ENCODE results near the gene KLF3. TPM values are rescaled to one million over a fixed set of nuclear protein-coding genes. Genes with fewer than 3 reads are reported as not detected.

Gene KLF3
- total and polyA plus RNA-seq, 2 experiments from 2014 or later = 13.8 to 14.7 TPM

DNA sequence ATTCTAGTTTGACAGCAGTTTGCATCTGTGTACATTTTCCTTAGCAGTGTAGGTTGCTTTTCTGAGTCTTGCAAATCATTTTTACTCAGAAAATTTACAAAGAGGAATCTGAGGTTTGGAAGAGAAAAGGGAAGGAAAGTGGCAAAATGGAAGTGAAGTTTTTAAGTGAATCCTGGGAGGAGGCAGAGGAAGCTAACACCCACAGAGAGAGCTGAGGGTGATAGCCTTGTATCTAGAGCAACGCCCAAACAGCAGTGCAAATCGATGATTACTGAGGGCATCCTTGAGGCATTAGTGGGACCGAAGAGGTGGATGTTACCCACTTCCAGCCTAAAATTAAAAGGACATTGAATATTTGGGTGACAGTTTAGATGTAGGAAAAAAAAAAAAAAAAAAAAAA, 31.8 kb downstream of the KLF3 start:
- 94 to 95% methylated on average over 3 of the region's 3 CpGs for WGBS, 2 experiments (ENCODE audit: low coverage in 1 of 2, low lambda C conversion rate in 2 of 2, missing lambda C conversion rate in 2 of 2)
- H3K36me3 ChIP-seq (ENCODE audit: low read depth) = peaks cover 77% of the 10 kb centered on the region
- no peak overlapping the region for H2AFZ ChIP-seq
- no peaks in the 10 kb centered on the region for H3K27me3 ChIP-seq (replicated peaks; ENCODE audit: insufficient read depth)
- no peak overlapping the region for H3K4me2 ChIP-seq (ENCODE audit: unreplicated experiment)
- no peak overlapping the region for H3K27ac ChIP-seq
- peaks cover 51% of the 10 kb centered on the region for H3F3A ChIP-seq (ENCODE audit: insufficient read depth)
- in situ Hi-C loops (cut with MboI) = no loop called here
- TF ChIP-seq EZH2phosphoT487 (IDR thresholded peaks at IDR 0.05; ENCODE audit: insufficient read depth, low read depth) (no peak), EZH2 (IDR thresholded peaks at IDR 0.05; ENCODE audit: insufficient read depth, poor library complexity, severe bottlenecking) (no peak)
- no peaks in the 10 kb centered on the region for H3K9me2 ChIP-seq (ENCODE audit: insufficient read depth)
- H3K79me2 ChIP-seq (ENCODE audit: insufficient read depth) = peaks cover 5% of the 10 kb centered on the region
- H3K4me3 ChIP-seq = no peak overlapping the region
- H3K9ac ChIP-seq = no peak overlapping the region
- no peaks in the 10 kb centered on the region for H3K9me3 ChIP-seq (ENCODE audit: low read depth)
- peaks cover 22% of the 10 kb centered on the region for H3K4me1 ChIP-seq (ENCODE audit: insufficient read depth)
- no peak for DNase-seq
- no peaks in the 10 kb centered on the region for H4K20me1 ChIP-seq (ENCODE audit: insufficient read depth)

DNA sequence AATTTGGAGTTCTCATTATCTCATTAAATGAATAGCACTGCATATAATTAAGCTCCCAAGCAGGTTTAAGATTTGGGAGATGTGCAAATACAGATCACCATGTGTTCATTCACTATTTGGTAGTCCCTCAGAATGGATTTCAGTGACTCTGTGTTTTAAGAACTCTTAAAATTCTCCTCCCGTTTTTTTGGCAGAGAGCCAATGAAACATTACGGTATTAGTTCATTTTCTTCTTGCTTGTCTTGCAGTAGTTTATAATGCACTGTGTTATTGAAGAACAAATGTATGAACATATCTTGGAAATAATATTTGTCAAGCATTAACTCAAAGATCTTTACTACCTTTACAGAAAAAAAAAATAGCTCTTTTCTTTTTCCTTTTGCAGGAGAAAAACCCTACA, 32.7 kb downstream of the KLF3 start:
- Histone ChIP-seq H3K4me2 (ENCODE audit: unreplicated experiment) (no peak overlapping the region), H3K36me3 (ENCODE audit: low read depth) (peaks cover 72% of the 10 kb centered on the region), H3K9ac (no peak overlapping the region), H3F3A (ENCODE audit: insufficient read depth) (peaks cover 53% of the 10 kb centered on the region), H3K79me2 (ENCODE audit: insufficient read depth) (no peaks in the 10 kb centered on the region; the same call in 1 of the 2 replicates), H3K9me3 (ENCODE audit: low read depth) (no peaks in the 10 kb centered on the region), H3K4me3 (no peak overlapping the region), H3K9me2 (ENCODE audit: insufficient read depth) (no peaks in the 10 kb centered on the region), H3K27me3 (replicated peaks; ENCODE audit: insufficient read depth) (no peaks in the 10 kb centered on the region), H3K27ac (no peak overlapping the region), H2AFZ (no peak overlapping the region), H4K20me1 (ENCODE audit: insufficient read depth) (no peaks in the 10 kb centered on the region), H3K4me1 (ENCODE audit: insufficient read depth) (peaks cover 14% of the 10 kb centered on the region)
- peak; percentile 34 for DNase-seq
- TF ChIP-seq EZH2 (IDR thresholded peaks at IDR 0.05; ENCODE audit: insufficient read depth, poor library complexity, severe bottlenecking) (no peak), EZH2phosphoT487 (IDR thresholded peaks at IDR 0.05; ENCODE audit: insufficient read depth, low read depth) (no peak)
- 10 to 14% methylated on average over 2 of the region's 2 CpGs for WGBS, 2 experiments (ENCODE audit: low coverage in 1 of 2, low lambda C conversion rate in 2 of 2, missing lambda C conversion rate in 2 of 2)
- in situ Hi-C loops (cut with MboI) = no loop called here

DNA sequence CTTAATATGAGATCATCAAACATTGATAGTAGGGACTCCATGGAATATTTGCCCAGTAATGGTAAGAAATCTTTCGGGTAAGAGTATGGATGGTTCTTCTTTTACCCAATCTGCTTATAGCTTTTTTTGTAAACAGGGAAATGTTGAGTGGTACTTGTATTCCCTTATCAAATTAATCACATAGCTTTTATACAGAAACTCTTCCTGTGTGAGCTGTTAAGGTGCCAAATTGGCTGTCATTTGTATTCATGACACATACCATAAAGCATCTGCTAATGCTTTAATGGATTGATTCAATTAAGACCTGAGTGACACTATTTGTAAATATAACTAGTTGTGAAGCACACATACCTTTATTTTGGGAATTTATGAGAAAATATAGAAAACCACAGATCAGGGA, 34.2 kb downstream of the KLF3 start:
- Histone ChIP-seq H3K4me1 (ENCODE audit: insufficient read depth) (peaks cover 9% of the 10 kb centered on the region; the same call in 1 of the 2 replicates), H2AFZ (no peak overlapping the region), H3K9me2 (ENCODE audit: insufficient read depth) (no peaks in the 10 kb centered on the region), H3K36me3 (ENCODE audit: low read depth) (peaks cover 63% of the 10 kb centered on the region), H3K9me3 (ENCODE audit: low read depth) (no peaks in the 10 kb centered on the region), H3K9ac (no peak overlapping the region), H3K4me2 (ENCODE audit: unreplicated experiment) (no peak overlapping the region), H3K27ac (no peak overlapping the region), H3K79me2 (ENCODE audit: insufficient read depth) (no peaks in the 10 kb centered on the region; the same call in 1 of the 2 replicates), H3F3A (ENCODE audit: insufficient read depth) (peaks cover 58% of the 10 kb centered on the region), H3K4me3 (no peak overlapping the region), H4K20me1 (ENCODE audit: insufficient read depth) (no peaks in the 10 kb centered on the region), H3K27me3 (replicated peaks; ENCODE audit: insufficient read depth) (no peaks in the 10 kb centered on the region)
- TF ChIP-seq EZH2 (IDR thresholded peaks at IDR 0.05; ENCODE audit: insufficient read depth, poor library complexity, severe bottlenecking) (no peak), EZH2phosphoT487 (IDR thresholded peaks at IDR 0.05; ENCODE audit: insufficient read depth, low read depth) (no peak)
- DNase-seq = no peak
- 97 to 100% methylated on average over 1 of the region's 1 CpG for WGBS, 2 experiments (ENCODE audit: low coverage in 1 of 2, low lambda C conversion rate in 2 of 2, missing lambda C conversion rate in 2 of 2)
- in situ Hi-C loops (cut with MboI) = no loop called here

DNA sequence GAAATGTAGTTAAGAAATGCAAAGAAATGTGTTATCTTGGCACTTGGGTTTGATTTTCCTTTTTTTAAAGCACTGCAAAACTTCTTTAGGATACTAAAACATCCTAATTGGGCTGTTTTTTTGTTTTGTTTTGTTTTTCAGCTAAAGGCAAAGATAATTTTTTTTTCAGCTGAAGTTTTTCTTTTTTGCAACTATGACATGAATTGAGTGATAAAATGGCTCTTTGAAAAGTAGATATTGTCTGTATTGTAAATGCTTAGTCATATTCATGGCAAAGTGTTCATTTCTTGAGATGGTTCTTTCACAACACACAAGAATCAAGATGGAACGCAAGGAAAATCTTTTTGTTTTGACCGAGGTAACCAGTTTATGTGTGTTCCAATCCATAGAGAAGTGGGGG, 35.1 kb downstream of the KLF3 start:
- Histone ChIP-seq H3K27ac (no peak overlapping the region), H3K9ac (no peak overlapping the region), H3K79me2 (ENCODE audit: insufficient read depth) (no peaks in the 10 kb centered on the region), H3K27me3 (replicated peaks; ENCODE audit: insufficient read depth) (no peaks in the 10 kb centered on the region), H3K4me2 (ENCODE audit: unreplicated experiment) (no peak overlapping the region), H3K4me3 (no peak overlapping the region), H3K4me1 (ENCODE audit: insufficient read depth) (peaks cover 12% of the 10 kb centered on the region; the same call in 1 of the 2 replicates), H3K9me2 (ENCODE audit: insufficient read depth) (no peaks in the 10 kb centered on the region), H2AFZ (no peak overlapping the region), H4K20me1 (ENCODE audit: insufficient read depth) (no peaks in the 10 kb centered on the region), H3F3A (ENCODE audit: insufficient read depth) (peaks cover 64% of the 10 kb centered on the region), H3K9me3 (ENCODE audit: low read depth) (no peaks in the 10 kb centered on the region), H3K36me3 (ENCODE audit: low read depth) (peaks cover 54% of the 10 kb centered on the region)
- DNase-seq = no peak
- WGBS, 2 experiments (ENCODE audit: low coverage in 1 of 2, low lambda C conversion rate in 2 of 2, missing lambda C conversion rate in 2 of 2) = 77 to 78% methylated on average over 2 of the region's 2 CpGs
- in situ Hi-C loops (cut with MboI) = no loop called here
- TF ChIP-seq EZH2 (IDR thresholded peaks at IDR 0.05; ENCODE audit: insufficient read depth, poor library complexity, severe bottlenecking) (no peak), EZH2phosphoT487 (IDR thresholded peaks at IDR 0.05; ENCODE audit: insufficient read depth, low read depth) (no peak)

DNA sequence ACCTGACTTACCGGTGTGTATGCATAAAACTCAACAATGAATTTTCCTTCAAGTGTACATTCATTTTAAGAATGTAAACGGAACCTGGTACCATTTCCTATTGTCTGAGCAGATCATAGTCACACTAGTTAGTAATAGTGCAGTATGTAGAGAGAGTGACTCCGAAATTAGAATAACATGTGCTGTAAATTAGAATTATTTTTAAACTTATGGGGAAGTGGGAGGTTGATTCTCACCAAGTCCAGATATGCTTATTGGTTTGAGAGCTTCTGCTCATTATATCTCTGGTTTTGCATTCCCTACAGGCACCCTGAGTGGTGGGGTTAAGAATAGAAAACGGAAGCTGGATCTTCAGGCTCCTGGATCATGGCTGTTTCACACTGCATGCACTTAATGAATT, 39.6 kb downstream of the KLF3 start:
- DNase-seq = peak; percentile 12
- H3K27me3 ChIP-seq (replicated peaks; ENCODE audit: insufficient read depth) = no peaks in the 10 kb centered on the region
- no peaks in the 10 kb centered on the region for H3K9me2 ChIP-seq (ENCODE audit: insufficient read depth)
- no peak for TF ChIP-seq EZH2phosphoT487 (IDR thresholded peaks at IDR 0.05; ENCODE audit: insufficient read depth, low read depth)
- no peak for TF ChIP-seq EZH2 (IDR thresholded peaks at IDR 0.05; ENCODE audit: insufficient read depth, poor library complexity, severe bottlenecking)
- H3F3A ChIP-seq (ENCODE audit: insufficient read depth) = peaks cover 46% of the 10 kb centered on the region
- no peaks in the 10 kb centered on the region for H3K9me3 ChIP-seq (ENCODE audit: low read depth)
- peak overlapping the region; percentile 49 for H2AFZ ChIP-seq
- no peak overlapping the region for H3K4me3 ChIP-seq
- peak overlapping the region; percentile 21 for H3K4me2 ChIP-seq (ENCODE audit: unreplicated experiment)
- whole genome bisulfite sequencing, 2 experiments (ENCODE audit: low coverage in 1 of 2, low lambda C conversion rate in 2 of 2, missing lambda C conversion rate in 2 of 2) = 14 to 17% methylated on average over 4 of the region's 4 CpGs
- peaks cover 7% of the 10 kb centered on the region; the same call in 1 of the 2 replicates for H3K4me1 ChIP-seq (ENCODE audit: insufficient read depth)
- H3K27ac ChIP-seq = no peak overlapping the region
- H3K36me3 ChIP-seq (ENCODE audit: low read depth) = peaks cover 9% of the 10 kb centered on the region
- no peak overlapping the region for H3K9ac ChIP-seq
- H3K79me2 ChIP-seq (ENCODE audit: insufficient read depth) = no peaks in the 10 kb centered on the region
- in situ Hi-C loops (cut with MboI) = no loop called here
- H4K20me1 ChIP-seq (ENCODE audit: insufficient read depth) = no peaks in the 10 kb centered on the region
